GM19035 (cell line): ENCODE measurements around the gene SLC5A6.
A peak's percentile ranks its signal among the peaks of the same experiment; 100 is the strongest.

Source experiments
- ATAC-seq: cut with Tn5 transposase; IDR thresholded peaks from one replicate; pipeline ENCODE4 v1.9.1; 2021; ENCODE audit not compliant: unreplicated experiment

SLC5A6 gene

GRCh38 chr2:27211943-27212625, at the start of gene SLC5A6, which contains the start of gene ATRAID:
SLC5A6 (minus strand) TSS chr2:27212268; CDS start chr2:27207650, 4,618 bp downstream.
ATRAID (plus strand) TSS chr2:27212041; CDS start chr2:27212369, 328 bp downstream.
- ATAC-seq, result peak; percentile 74

- no peak for ATAC-seq
Observed at GRCh38 chr2:27261241-27261925, 49.3 kb upstream of the SLC5A6 start.

DNA sequence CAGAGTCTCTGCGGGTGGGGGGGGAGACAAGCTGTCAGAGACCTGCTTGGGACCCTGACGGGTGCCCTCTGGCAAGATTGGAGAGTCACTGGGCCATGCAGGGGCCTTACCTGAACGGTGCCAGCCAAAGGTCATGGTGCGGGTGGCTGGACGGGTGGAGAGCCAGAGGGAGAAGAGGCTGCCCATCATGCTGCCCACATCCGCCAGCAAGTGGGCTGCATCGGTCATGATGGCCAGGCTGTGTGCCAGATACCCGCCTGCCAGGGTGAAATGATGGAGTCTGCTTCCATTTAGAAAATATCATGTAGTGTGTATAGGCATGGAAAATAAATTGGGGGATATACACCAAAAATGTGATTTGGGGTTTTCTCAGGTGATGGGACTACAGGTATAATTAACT, 46.0 kb upstream of the SLC5A6 start:
- ATAC-seq, result no peak

- ATAC-seq, result no peak
Observed at GRCh38 chr2:27256855-27257454, 44.9 kb upstream of the SLC5A6 start.

DNA sequence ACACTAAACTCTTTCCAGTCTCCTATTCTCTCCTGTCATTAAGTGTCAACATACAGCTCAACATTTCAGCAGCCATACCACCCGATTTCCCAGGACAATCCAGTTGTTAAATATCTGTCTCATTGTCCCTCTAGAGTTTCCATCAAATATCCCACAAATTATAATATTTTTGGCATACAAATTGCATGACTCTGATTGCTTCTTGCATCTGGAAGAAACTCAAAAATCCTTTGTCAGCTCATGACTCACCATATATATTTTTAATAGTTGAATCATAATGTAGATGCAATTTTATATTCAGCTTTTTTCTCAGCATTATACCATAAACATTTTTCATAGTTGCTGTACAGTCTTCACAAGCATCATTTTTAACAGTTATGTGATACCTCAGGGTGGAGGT, 43.6 kb upstream of the SLC5A6 start:
- ATAC-seq, result no peak

GRCh38 chr2:27255187-27255586, 43.1 kb upstream of the SLC5A6 start:
- no peak for ATAC-seq

GRCh38 chr2:27251766-27252165, 39.7 kb upstream of the SLC5A6 start:
- ATAC-seq, result no peak

GRCh38 chr2:27250652-27251379, 38.7 kb upstream of the SLC5A6 start:
- no peak for ATAC-seq

DNA sequence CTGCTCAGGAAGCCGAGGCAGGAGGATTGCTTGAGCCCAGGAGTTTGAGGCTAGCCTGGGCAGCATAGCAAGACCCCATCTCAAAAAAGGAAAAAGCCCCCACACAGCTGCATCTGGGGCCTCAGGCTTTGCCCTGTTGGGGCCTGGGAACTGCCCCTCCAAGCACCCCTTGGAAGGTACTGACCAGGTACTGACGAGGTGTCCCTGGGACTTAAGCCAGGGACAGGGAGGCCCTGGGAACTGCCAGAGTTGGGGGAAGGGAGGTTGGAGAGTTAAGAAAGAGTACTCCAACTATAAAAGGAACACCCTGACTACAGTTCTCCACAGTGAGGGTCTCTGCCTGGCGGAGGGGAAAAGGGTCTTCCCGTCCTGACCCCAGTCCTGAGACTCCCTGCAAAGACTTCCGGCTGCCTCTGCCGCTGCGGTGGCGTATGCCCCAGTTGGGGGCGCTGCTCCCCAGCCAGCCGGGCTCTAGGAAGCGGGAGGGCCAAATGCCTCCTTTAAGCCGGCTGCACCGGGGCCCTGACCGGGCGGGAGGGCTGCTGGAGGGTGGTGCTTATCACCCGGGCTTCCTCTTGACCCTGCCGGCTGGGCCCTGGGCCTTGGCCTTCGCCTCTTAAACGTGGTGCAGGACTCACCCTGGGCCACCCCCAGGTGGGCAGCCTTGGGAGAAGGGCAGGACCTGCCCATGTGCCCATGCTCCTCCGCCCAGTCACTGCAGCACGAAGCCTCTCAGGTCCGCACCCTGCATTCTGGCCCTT, 38.0 kb upstream of the SLC5A6 start:
- ATAC-seq, result no peak

DNA sequence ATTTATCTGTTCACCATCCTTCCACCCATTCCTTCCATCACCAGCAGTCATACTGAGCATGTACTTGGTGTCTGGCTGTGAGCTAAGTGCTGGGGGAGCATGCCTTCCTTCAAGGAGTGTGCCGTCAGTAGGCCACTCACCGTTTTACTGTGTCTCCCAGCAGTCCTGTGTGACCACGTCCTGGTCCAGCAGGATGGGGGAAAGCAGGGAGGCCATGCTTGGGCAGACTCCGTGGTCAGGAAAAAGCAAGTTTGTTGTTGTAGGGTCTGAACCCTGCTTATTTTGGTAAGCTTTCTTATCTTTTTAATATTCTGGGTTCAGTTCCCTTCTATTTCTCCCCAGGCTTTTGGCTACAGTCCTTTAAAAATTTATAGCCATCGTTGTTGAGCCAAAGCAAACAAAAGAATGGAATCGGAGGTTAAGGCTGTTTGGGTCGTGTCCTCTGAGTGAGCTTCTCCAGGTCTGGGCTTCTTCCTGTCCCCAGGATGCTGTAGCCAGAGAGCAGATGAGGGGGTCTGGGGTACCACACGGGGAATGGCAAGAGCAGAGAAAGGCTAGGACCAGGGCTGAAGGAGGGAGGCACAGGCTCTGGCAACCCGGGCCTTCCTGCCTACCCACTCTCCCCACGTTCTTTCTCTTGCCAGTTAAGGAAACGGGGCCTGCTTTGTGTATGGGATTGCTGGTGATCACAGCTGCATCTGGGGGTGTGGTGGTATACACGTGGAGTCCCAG, 37.3 kb upstream of the SLC5A6 start:
- no peak for ATAC-seq

- ATAC-seq, result no peak
Observed at GRCh38 chr2:27247893-27248292, 35.8 kb upstream of the SLC5A6 start.

DNA sequence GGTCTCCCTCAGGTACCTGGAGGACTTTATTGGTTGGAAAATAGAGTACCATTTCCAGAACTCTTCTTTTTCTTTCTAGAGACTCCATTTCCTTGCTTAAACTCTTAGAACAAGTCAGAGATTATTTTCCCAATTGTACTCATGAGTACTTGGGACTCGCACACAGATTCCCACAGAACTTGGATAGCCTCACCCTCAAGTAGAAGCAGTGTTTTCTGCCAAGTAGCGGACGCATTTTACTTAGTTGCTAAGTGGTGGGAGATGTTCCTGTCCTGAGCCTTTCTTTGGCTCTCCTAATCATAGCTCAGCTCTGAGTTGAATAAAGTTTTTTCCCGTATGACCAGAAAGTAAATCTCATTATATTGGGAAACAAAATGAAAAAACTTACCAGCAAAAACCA, 33.6 kb upstream of the SLC5A6 start:
- ATAC-seq, result no peak

- ATAC-seq, result no peak
Observed at GRCh38 chr2:27245116-27245515, 33.0 kb upstream of the SLC5A6 start.

GRCh38 chr2:27243391-27244130, 31.5 kb upstream of the SLC5A6 start:
- no peak for ATAC-seq

GRCh38 chr2:27242614-27242951, 30.5 kb upstream of the SLC5A6 start:
- no peak for ATAC-seq

DNA sequence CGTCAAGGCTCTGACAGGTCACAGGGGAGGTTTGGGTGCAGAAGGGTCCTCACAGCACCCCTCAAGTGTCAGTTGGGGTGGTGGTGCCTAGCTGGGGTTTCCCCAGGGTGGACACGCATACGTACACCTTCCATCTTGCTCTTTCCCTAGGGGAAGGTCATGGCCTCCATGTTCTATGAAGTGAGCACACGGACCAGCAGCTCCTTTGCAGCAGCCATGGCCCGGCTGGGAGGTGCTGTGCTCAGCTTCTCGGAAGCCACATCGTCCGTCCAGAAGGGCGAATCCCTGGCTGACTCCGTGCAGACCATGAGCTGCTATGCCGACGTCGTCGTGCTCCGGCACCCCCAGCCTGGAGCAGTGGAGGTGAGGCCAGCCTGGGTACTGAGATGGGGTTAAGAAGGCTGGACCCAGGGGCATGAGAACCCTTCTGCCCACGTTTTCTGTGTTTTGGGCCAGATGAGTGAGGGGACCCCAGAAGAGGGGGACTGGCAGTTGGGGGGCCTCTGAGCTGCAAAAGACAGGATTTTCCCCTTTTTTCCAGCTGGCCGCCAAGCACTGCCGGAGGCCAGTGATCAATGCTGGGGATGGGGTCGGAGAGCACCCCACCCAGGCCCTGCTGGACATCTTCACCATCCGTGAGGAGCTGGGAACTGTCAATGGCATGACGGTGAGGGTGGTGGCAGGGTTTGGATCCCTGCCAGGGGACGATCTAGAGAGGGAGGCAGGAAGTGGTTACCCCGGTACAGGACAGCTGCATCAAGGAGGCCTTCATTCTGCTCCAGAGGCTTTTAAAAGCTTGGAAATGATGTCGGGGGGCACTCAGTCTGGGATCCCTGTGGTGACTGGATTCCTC, 29.9 kb upstream of the SLC5A6 start:
- ATAC-seq, result no peak

DNA sequence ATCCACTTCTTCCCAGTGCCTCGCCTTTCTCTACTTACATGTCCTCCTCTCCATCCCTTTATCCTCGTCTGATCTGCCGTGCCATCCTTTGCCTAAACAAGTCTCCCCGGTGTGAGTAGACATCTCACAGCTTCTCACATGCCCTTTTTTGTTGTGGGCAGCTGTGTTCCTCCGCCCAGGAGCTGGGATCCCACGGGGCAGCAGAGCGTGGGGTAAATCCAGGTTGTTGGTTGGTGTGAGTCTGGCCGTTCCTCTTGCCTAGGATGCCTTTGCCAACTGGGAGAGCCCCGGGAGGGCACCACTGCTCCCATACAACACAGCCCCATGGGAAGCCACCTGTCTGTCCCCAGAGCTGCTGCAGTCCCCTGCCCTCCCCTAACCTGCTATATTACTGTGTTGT, 28.3 kb upstream of the SLC5A6 start:
- no peak for ATAC-seq

DNA sequence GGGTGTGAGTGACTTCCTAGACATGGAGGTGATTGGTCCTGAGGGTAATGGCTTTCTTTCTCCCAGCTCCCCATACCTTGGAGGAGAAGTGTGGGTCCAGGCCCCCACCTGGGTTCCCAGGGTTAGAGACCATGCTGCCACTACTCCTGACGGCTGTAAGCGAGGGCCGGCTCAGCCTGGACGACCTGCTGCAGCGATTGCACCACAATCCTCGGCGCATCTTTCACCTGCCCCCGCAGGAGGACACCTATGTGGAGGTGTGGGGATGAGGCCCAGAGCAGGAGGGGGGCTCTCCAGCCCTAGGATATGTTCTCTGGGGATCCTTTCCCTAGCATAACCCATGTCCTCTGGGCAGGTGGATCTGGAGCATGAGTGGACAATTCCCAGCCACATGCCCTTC, 26.9 kb upstream of the SLC5A6 start:
- no peak for ATAC-seq
